ENCODE data around the gene TRIM31.

- TF ChIP-seq POLR2A (IDR thresholded peaks at IDR 0.05), result no peak
- TF ChIP-seq CTCF (IDR thresholded peaks at IDR 0.05), result no peak
- TF ChIP-seq POLR2AphosphoS5 (IDR thresholded peaks at IDR 0.05), result no peak
These were observed 37.6 kb downstream of the TRIM31 start, which contains the start of gene RNF39 for GRCh38 chr6:30075094-30075789.

Measured in gastroesophageal sphincter (tissue), 3 donors.